OCI-LY7 (cell line): ENCODE measurements around the gene SH3BGRL3. TPM values are rescaled to one million over a fixed set of nuclear protein-coding genes. Genes with fewer than 3 reads are reported as not detected.

Source experiments
- BruUV-seq: library from RNA; stranded (reverse); fragments of 400-500 nt; replicated peaks from 2 replicates; lab custom pipeline; 2021; lab: Mats Ljungman, UMichigan
- CTCF ChIA-PET: fragments of 300-600 bp; sonication (Branson Sonifier 250); formaldehyde crosslinking; loops from one replicate; lab custom pipeline; 2022; ENCODE audit warnings: antibody characterized with exemption; ENCODE audit not compliant: unreplicated experiment; lab: Charles Lee
- POLR2A ChIA-PET: fragments of 300-600 bp; sonication (Branson Sonifier 250); formaldehyde crosslinking; loops from one replicate; lab custom pipeline; 2022; ENCODE audit warnings: antibody characterized with exemption; lab: Charles Lee
- DNase-seq: peaks from one replicate; pipeline ENCODE4 v3.0.0-alpha.2; 2015; ENCODE audit warnings: low spot score
- H2AFZ ChIP-seq: fragments of 200-600 bp; sonication (generic), shearing (Covaris generic); 2 replicates; pipeline ENCODE4 v1.6.1; 2014; ENCODE audit warnings: mild to moderate bottlenecking, antibody characterized with exemption, low read length, moderate library complexity
- H3K27ac ChIP-seq: fragments of 200-600 bp; sonication (generic); 2 replicates; pipeline ENCODE4 v1.5.1; 2014; ENCODE audit warnings: mixed run types, low read depth, mild to moderate bottlenecking, moderate library complexity, low read length, inconsistent platforms; ENCODE audit not compliant: poor library complexity, severe bottlenecking
- H3K36me3 ChIP-seq: fragments of 200-600 bp; sonication (generic); 2 replicates; pipeline ENCODE4 v1.6.1; 2014; ENCODE audit warnings: mild to moderate bottlenecking, antibody characterized with exemption, low read length, moderate library complexity, mixed read lengths; ENCODE audit not compliant: insufficient read depth
- H3K4me1 ChIP-seq: fragments of 200-600 bp; sonication (generic); 2 replicates; pipeline ENCODE4 v1.5.1; 2014; ENCODE audit warnings: mild to moderate bottlenecking, low read length; ENCODE audit not compliant: insufficient read depth, poor library complexity, severe bottlenecking
- H3K4me2 ChIP-seq: fragments of 200-600 bp; sonication (generic); 2 replicates; pipeline ENCODE4 v1.6.1; 2014; ENCODE audit warnings: mild to moderate bottlenecking, low read length
- H3K4me3 ChIP-seq: fragments of 200-600 bp; sonication (generic); 2 replicates; pipeline ENCODE4 v1.5.1; 2014; ENCODE audit warnings: mild to moderate bottlenecking, low read depth, low read length; ENCODE audit not compliant: poor library complexity, severe bottlenecking
- H3K79me2 ChIP-seq: fragments of 200-600 bp; sonication (generic); 2 replicates; pipeline ENCODE4 v1.6.1; 2016; ENCODE audit warnings: low read depth, mild to moderate bottlenecking, low read length, moderate library complexity, mixed read lengths; ENCODE audit not compliant: insufficient read depth
- H3K9me2 ChIP-seq: fragments of 200-600 bp; sonication (generic); 2 replicates; pipeline ENCODE4 v1.6.1; 2016; ENCODE audit warnings: mild to moderate bottlenecking, low read length, mixed read lengths; ENCODE audit not compliant: insufficient read depth
- H3K9me3 ChIP-seq: fragments of 200-600 bp; sonication (generic); 2 replicates; pipeline ENCODE4 v1.6.1; 2014; ENCODE audit warnings: mild to moderate bottlenecking, mixed run types, low read length, mixed read lengths
- H4K20me1 ChIP-seq: fragments of 200-600 bp; sonication (generic); 2 replicates; pipeline ENCODE4 v1.6.1; 2014; ENCODE audit warnings: mild to moderate bottlenecking, antibody characterized with exemption, low read length, moderate library complexity, mixed read lengths; ENCODE audit not compliant: insufficient read depth
- EZH2phosphoT487 ChIP-seq: fragments of 200-600 bp; sonication (generic); IDR thresholded peaks from 2 replicates; pipeline ENCODE4 v1.6.1; 2018; ENCODE audit warnings: low read depth, borderline replicate concordance, mild to moderate bottlenecking, mixed run types, antibody characterized with exemption, low read length, moderate library complexity, mixed read lengths
- intact Hi-C: fragments of 100-400 bp; cut with micrococcal nuclease; formaldehyde crosslinking; loops from one replicate; pipeline ENCODE4 v1.10.0; 2022; ENCODE audit not compliant: unreplicated experiment
- total RNA-seq, 2 experiments: library from RNA; depleted of rRNA in 1 of 2; stranded (reverse); fragments of >200 nt in 1 of 2; shearing (Covaris generic) in 1 of 2; gene quantifications; 2 replicates each; pipeline ENCODE4 v1.2.3, GENCODE V29; 2014 to 2022
- TF ChIP-seq, protein P1 (sequence below): fragments of 200-600 bp; sonication (generic); conservative IDR thresholded peaks from 2 replicates; pipeline ENCODE4 v1.5.1; 2014; ENCODE audit warnings: mild to moderate bottlenecking, antibody characterized with exemption, low read length, moderate library complexity, mixed read lengths

Gene SH3BGRL3
- total RNA-seq, 2 experiments from 2014 or later = 25.3 to 60.9 TPM

DNA sequence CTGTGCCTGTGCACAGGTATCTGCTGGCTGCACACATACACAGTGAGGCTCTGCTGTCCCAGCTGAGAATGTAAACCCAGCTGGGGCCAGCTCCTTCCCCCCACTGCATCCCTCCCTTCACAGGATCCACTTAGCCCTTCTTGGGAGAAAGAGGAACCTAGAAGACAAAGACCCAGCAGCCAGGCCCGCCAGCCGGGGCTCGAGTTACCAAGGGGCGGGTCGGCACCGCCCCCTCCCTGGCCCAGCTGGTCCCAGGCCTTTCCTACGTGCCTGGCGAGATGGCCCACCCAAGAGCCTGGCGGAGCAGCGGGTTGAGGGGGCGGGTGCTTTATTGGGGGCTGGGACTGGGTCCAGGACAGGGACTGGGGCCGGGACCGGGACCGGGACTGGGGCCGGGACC, 2.1 kb downstream of the SH3BGRL3 start:
- intact Hi-C loops = no loop called here
- DNase-seq = no peak
- Histone ChIP-seq H3K27ac (no peak overlapping the region), H3K9me2 (no peaks in the 10 kb centered on the region), H3K4me1 (peaks cover 53% of the 10 kb centered on the region), H3K4me2 (no peak overlapping the region), H3K36me3 (peaks cover 51% of the 10 kb centered on the region), H4K20me1 (no peaks in the 10 kb centered on the region), H2AFZ (no peak overlapping the region), H3K4me3 (no peak overlapping the region), H3K79me2 (no peaks in the 10 kb centered on the region), H3K9me3 (no peaks in the 10 kb centered on the region)
- TF ChIP-seq, protein P1, sequence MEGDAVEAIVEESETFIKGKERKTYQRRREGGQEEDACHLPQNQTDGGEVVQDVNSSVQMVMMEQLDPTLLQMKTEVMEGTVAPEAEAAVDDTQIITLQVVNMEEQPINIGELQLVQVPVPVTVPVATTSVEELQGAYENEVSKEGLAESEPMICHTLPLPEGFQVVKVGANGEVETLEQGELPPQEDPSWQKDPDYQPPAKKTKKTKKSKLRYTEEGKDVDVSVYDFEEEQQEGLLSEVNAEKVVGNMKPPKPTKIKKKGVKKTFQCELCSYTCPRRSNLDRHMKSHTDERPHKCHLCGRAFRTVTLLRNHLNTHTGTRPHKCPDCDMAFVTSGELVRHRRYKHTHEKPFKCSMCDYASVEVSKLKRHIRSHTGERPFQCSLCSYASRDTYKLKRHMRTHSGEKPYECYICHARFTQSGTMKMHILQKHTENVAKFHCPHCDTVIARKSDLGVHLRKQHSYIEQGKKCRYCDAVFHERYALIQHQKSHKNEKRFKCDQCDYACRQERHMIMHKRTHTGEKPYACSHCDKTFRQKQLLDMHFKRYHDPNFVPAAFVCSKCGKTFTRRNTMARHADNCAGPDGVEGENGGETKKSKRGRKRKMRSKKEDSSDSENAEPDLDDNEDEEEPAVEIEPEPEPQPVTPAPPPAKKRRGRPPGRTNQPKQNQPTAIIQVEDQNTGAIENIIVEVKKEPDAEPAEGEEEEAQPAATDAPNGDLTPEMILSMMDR = no peak
- no peak for TF ChIP-seq EZH2phosphoT487
- POLR2A ChIA-PET = interaction anchor here (0.5 kb wide), 1 partner anchor 149 kb away, joined by 3 read pairs; no protein-coding TSS in a partner anchor
- CTCF ChIA-PET = no interaction called here
- BruUV-seq = no TSS peak

DNA sequence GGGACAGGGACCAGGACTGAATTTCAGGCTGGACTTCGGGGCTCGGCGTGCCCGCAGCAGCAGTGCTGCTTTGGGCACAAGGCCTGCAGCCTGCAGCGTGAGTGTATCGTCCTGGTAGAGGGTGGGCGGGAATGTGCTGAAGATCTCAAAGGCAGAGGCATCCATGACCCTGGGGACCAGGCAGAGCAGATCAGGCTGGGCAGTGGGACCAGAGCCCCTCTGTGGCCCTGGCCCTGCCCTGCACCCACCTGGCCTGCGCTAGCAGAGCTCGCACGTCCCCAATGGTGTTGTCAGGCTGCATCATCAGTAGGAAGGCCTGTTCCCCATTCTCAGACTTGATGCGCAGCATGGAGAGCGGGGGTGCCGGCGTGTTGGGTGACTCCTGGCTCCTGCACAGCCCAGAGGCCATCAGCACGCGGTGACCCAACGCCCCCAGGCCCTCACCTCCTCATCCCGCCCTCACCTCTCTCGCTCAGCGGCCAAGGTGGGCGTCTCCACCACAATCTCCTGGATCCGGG, 2.6 kb downstream of the SH3BGRL3 start:
- no peaks in the 10 kb centered on the region for H3K79me2 ChIP-seq
- POLR2A ChIA-PET = no interaction called here
- no peak for DNase-seq

More for the DNA sequence above, 2.6 kb downstream of the SH3BGRL3 start:
- peaks cover 57% of the 10 kb centered on the region for H3K4me1 ChIP-seq
- H3K36me3 ChIP-seq = peaks cover 47% of the 10 kb centered on the region
- intact Hi-C loops = no loop called here
- no peak overlapping the region for H3K27ac ChIP-seq
- no peak overlapping the region for H3K4me2 ChIP-seq
- CTCF ChIA-PET = no interaction called here
- H2AFZ ChIP-seq = no peak overlapping the region
- H4K20me1 ChIP-seq = no peaks in the 10 kb centered on the region
- TF ChIP-seq, protein P1 = no peak
- TF ChIP-seq EZH2phosphoT487 = no peak
- H3K9me3 ChIP-seq = no peaks in the 10 kb centered on the region
- no peaks in the 10 kb centered on the region for H3K9me2 ChIP-seq
- H3K4me3 ChIP-seq = no peak overlapping the region
- no TSS peak for BruUV-seq
